SIG-M5 (cell line): ENCODE results near the gene EDDM13.
A peak's percentile ranks its signal among the peaks of the same experiment; 100 is the strongest.
"Not testable (repeated sequence)": the region's sequence is repeated elsewhere in the genome, so short reads cannot be mapped to it uniquely, and the experiment has no call there.

Source experiments
- DNase-seq: peaks from one replicate; lab custom pipeline; 2025; lab: John Stamatoyannopoulos, UW

The EDDM13 gene

DNA sequence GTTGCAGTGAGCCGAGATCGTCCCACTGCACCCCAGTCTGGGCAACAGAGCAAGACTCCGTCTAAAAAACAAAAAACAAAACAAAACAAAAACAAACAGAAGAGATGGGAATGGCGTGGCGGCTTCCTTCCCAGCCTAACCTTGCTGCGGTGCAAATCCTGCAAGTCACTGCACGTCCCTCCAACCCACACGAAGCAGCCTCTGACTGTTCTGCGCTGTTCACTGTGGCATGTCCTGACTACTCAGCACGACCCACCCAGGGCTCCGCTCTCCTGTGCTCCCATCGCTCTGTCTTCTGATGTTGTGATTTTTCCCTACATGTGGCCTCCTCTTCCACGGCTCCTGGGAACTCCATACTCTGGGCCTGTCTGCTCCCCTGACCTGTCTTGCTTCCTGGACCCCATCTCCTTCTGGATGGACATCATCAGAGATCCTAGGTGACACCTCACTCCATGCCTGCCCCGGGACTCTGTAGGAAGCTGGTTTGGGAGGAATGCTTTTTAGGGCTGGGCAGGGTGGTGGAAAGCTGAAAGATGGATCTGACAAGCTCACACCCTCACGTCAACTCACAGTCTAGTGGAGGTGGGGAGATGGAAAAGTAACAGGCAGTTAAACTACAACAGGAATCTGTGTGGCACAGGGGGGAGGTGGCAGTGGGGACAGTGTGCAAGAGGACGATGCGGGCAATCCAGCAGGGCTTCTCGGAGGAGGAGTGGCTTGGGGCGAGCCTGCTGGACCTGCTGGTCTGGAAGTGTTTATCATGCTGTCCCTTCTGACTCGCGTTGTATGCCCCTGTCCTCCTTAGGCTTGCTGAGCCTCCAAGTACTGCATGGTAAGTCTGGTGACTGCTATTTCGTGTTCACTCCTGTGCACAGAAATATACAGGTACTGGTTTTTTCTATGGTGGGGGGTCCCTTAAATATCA lies 23.2 kb downstream of the EDDM13 start:
- DNase-seq = no peak

- no peak for DNase-seq
Measured at GRCh38 chr19:56297010-56297409, 24.5 kb downstream of the EDDM13 start.

DNA sequence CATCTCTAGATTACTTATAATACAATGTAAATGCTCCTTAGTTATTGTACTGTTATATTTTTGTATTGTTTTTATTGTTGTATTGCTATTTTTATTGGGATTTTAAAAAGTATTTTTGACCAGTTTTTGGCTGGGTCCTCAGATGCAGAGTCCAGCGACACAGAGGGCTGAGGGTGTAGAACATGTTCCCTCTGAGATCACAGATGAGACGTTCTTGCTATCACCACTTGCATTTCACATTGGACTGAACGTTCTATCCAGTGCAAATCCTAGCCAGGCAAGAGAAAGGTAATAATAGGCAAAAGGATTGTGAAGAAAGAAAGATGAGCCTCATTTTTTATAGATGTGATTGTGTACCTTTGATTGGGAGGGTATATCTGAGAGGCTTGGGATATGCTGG lies 27.1 kb downstream of the EDDM13 start:
- no peak for DNase-seq

- DNase-seq = no peak
Measured at GRCh38 chr19:56301155-56301554, 28.6 kb downstream of the EDDM13 start.

GRCh38 chr19:56301886-56302620 lies 29.5 kb downstream of the EDDM13 start:
- DNase-seq = no peak

GRCh38 chr19:56304243-56304642 lies 31.7 kb downstream of the EDDM13 start:
- no peak for DNase-seq

- DNase-seq = no peak
Measured at GRCh38 chr19:56306016-56306415, 33.5 kb downstream of the EDDM13 start.

GRCh38 chr19:56307062-56307461 lies 34.5 kb downstream of the EDDM13 start:
- not testable (repeated sequence) for DNase-seq

DNA sequence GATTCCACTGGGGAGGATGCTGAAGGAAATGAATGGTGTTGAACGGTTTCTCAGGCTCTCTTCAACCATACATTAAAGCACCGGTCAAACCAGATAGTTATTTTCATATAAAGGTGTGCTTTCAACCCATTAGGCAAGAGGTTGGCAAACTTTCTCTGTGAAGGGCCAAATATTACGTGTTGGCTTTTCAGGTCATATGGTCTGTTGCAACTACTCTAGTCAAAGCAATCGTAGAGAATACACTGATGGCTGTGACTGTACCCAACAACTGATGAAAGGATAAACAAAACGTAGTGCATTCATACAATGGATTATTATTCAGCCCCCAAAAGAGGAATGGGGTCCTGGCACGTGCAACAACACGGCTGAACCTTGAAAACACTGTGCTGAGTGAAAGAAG lies 36.2 kb downstream of the EDDM13 start:
- no peak for DNase-seq

DNA sequence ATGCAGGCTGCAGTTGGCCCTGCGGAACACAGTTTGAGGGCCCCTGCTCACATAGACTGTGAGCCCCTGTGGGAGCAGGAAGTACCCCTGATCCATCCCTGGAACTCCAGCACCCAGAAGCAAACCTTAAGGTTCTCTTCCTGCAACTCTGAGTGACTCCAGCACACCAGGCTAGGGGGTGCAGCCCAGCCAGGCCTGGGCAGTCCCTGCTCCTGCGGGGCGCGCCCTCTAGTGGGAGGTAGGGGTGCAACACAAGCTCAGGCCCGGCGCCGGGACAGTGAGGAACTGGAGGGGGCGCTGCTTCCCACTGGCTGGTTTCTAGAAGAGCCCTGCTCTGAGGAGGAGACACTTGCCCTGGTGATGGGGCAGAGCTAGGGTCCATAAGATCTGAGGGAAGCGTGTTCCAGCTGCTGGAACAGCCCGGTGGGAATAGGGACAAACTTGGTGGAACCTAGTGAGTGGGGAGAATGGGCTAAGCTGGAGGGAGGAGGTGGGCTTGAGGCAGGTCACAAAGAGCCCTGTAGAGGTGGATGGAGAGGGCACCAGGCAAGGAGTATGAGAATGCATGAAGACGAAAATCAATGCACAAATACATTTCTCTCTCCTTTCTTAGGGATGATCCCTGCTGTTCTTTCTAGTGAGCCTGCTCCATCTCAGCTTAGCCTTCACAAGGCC lies 37.1 kb downstream of the EDDM13 start:
- no peak for DNase-seq

DNA sequence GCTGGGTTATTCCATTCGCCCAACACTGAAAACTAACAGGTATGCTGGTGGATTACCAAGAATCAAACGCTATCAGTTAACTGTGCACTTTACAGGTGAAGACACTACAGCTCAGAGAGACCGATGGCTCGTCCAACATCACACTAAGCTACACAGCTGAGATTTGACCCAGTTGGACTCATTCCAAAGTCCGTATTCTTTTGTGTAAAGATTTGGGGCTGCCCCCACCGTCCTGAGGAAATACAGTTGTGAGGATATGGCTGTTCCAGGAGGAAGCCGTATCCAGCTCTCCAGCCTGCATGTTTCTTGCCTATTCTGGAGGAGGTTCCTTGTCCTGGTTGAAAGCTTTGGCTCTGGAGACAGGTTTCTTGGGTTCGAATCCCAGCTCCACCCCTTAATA lies 37.9 kb downstream of the EDDM13 start:
- DNase-seq = no peak

GRCh38 chr19:56312342-56312741 lies 39.8 kb downstream of the EDDM13 start:
- no peak for DNase-seq

- DNase-seq = no peak
Measured at GRCh38 chr19:56312787-56313657, 40.5 kb downstream of the EDDM13 start.

GRCh38 chr19:56314018-56314380 lies 41.5 kb downstream of the EDDM13 start:
- no peak for DNase-seq

DNA sequence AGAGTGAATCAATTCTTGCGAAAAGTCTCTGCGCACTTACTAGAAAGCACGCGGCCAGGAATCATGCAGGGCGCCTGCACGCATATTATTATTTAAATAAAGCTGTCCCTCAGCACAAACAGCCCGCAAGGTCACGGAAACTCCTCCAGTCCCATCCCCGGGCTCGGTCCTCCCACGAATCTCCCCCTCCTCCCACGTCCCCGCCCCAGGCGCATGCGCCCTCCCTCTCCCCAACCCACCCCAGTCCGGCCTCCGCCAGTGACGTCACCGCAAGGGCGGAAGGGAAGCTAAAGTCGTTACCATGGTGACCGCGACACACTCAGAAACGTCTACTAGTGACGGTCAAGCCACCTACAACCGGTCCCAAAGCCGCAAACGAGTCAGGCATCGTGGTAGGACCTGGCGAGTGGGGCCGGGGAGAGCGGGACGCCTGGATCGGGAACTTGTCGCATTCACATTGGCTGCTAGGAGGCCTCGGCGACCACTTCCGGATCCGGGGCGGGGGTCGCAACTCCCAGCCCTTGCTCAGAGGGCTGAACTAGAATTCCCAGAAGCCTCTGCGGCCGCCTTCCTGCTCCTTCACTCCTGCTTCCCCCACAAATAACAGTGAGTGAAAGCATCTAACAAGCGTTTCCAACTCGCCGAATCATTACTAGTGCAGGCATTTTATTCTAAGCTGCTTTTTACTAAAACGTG lies 42.0 kb downstream of the EDDM13 start, which contains the start of gene ZSCAN5A:
TSS of gene ZSCAN5A (minus strand) at position 459 of the 696 bp plus-strand sequence. CDS start 89,793 bp downstream, outside the sequence.
- DNase-seq = peak; percentile 67

DNA sequence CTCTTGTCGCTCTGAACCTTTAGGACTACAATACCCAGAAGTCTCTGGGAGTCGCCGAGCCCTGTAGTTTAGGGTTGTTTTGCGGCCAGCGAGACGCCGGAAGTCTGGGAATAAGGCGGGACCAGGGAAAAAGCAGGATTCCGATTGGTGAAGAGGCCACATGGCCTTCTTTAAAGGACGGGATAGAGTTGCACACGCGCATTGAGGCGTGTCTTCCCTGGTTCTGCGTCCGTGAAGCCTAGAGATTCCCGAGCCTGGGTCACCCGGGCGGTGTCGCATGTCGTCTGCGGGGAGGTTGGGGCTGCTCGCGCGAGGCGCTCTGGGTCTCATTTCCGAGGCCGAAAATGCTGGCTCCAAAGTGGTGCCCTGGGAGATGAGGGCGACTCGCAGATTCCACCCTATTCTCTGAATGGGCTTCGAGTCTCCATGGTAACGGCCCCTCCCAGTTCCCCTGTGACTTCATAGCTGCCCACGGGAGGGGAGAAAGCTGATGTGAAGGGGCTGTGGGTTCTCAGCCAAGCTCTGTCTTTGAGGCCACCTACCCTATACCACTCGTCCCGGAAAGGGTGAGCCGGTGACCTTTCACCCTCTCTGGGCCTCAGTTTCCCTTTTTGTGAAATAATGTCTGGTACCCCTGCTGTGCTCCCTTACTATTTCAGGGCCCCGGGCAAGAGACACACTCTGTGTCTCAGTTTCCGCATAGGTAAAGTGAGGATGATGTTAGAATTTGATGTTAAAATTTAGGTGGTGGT lies 42.7 kb downstream of the EDDM13 start:
- DNase-seq = peak; percentile 71

- DNase-seq = no peak
Measured at GRCh38 chr19:56316728-56317127, 44.2 kb downstream of the EDDM13 start.

DNA sequence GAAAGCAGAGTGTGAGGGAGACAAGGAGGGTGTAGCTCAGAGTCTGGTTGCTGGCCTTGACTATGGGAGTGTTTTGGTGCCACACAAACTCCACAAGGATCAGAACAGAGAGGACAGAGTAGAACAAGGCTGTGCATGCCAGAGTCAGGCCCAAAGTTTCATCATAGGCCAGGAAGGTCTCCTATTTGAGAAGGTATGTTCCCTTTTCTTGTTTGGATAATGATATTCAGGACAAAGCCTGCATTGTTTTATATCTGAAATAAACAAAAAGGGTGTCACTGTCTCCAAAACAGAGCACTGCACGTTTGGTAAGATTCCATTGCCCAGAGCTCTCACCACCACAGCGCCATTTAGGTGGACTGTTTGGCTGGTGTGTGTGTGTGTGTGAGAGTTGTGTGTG lies 45.2 kb downstream of the EDDM13 start:
- DNase-seq = no peak

DNA sequence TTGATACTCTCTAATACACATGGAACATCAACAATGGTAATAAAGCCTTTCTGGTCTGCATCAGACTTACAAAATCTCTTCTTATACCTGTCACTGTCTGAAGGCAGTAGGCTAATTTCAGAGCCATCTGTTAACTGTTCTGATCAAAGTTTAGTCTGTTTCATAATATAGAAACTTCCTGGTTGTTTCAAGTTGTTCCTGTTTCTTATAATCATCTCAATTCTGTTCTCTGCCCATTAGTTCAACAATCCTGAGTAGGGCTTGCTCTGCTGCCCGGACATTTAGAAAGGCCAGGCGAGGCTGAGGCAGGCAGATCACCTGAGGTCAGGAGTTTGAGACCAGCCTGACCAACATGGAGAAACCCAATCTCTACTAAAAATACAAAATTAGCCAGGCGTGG lies 47.4 kb downstream of the EDDM13 start:
- peak; percentile 33 for DNase-seq
